ENCODE data around the gene IFNA4.

- TF ChIP-seq POLR2A (IDR thresholded peaks at IDR 0.05; ENCODE audit: low read depth, low read length), result no peak
- no peak for TF ChIP-seq POLR2AphosphoS5 (IDR thresholded peaks at IDR 0.05; ENCODE audit: low read depth, low read length)
- TF ChIP-seq SPI1 (IDR thresholded peaks at IDR 0.05; ENCODE audit: low read depth, low read length), result peak; percentile 67
- TF ChIP-seq TAF1 (IDR thresholded peaks at IDR 0.05; ENCODE audit: low read depth, low read length), result no peak
- TF ChIP-seq PAX5 (IDR thresholded peaks at IDR 0.05; ENCODE audit: insufficient read depth, low read length, severe bottlenecking), result no peak
- TF ChIP-seq POU2F2 (IDR thresholded peaks at IDR 0.05; ENCODE audit: low read depth, low read length), result no peak
Observed at GRCh38 chr9:21160178-21160577, 27.2 kb downstream of the IFNA4 start.

Data from GM12891 (cell line).